ENCODE results near the gene SLC6A11. TPM values are rescaled to one million over a fixed set of nuclear protein-coding genes. Genes with fewer than 3 reads are reported as not detected.

Gene SLC6A11
- total and polyA plus RNA-seq, 2 of the 8 experiments (the other 6 are each of a cell fraction or from before 2014, with no cell fraction given), result 0.78 to 1.5 TPM

GRCh38 chr3:10945683-10946287 is 129.8 kb downstream of the SLC6A11 start (continued):
- TF ChIP-seq CHD7 (IDR thresholded peaks at IDR 0.05; ENCODE audit: insufficient replicate concordance, low read length), result no peak
- TF ChIP-seq CHD1 (IDR thresholded peaks at IDR 0.05; ENCODE audit: low read depth, low read length), result no peak
- TF ChIP-seq SIRT6 (IDR thresholded peaks at IDR 0.05; ENCODE audit: low read length), result no peak
- TF ChIP-seq KDM5A (IDR thresholded peaks at IDR 0.05; ENCODE audit: low read length), result no peak
- peak in 1 of 2 experiments; percentile 53; a peak in 1 of 4 replicates for TF ChIP-seq HDAC2 (IDR thresholded peaks at IDR 0.05; ENCODE audit: borderline replicate concordance in 1 of 2, low read depth in 2 of 2, low read length in 2 of 2)
- TF ChIP-seq ATF3 (IDR thresholded peaks at IDR 0.05; ENCODE audit: insufficient read depth, low read depth, low read length), result no peak
- no peak for TF ChIP-seq SP2 (IDR thresholded peaks at IDR 0.05; ENCODE audit: low read length)
- TF ChIP-seq RBBP5 (IDR thresholded peaks at IDR 0.05; ENCODE audit: borderline replicate concordance, low read depth, low read length), result no peak
- no peak for TF ChIP-seq FOSL1 (IDR thresholded peaks at IDR 0.05; ENCODE audit: insufficient read depth, low read depth, low read length)
- TF ChIP-seq SIN3A (conservative IDR thresholded peaks at IDR 0.05 in 1 of 2, IDR thresholded peaks at IDR 0.05 in 1 of 2; ENCODE audit: low read depth in 1 of 2, low read length in 2 of 2), result no peak

Measured in H1 (cell line).